HCT116 (cell line): ENCODE data around the gene TMTC3.

Source experiments
- POLR2A ChIP-seq: IDR thresholded peaks from 2 replicates; pipeline ENCODE4 v1.7.0; 2011; ENCODE audit warnings: borderline replicate concordance; ENCODE audit not compliant: insufficient read depth, insufficient read length; ENCODE audit errors: extremely low read depth
- TF ChIP-seq, protein P1 (sequence below): IDR thresholded peaks from 2 replicates; pipeline ENCODE4 v1.6.1; 2012; ENCODE audit warnings: low read depth
- TF ChIP-seq, protein P2 (sequence below), 3 experiments: fragments of 200-600 bp in 1 of 3; sonication (generic) in 1 of 3; IDR thresholded peaks in 2 of 3; conservative IDR thresholded peaks in 1 of 3; 2 replicates each; pipeline ENCODE4 v1.5.1; 2012 to 2017; ENCODE audit warnings: low read depth in 2 of 3, low read length in 2 of 3, antibody characterized with exemption in 1 of 3, borderline replicate concordance in 1 of 3, control low read depth in 1 of 3, mild to moderate bottlenecking in 1 of 3, mixed read lengths in 1 of 3, mixed run types in 1 of 3, moderate library complexity in 1 of 3; ENCODE audit not compliant: insufficient read depth in 1 of 3
- TF ChIP-seq, protein P3 (sequence below): IDR thresholded peaks from 2 replicates; pipeline ENCODE4 v1.6.1; 2011; ENCODE audit warnings: mild to moderate bottlenecking, low read length, moderate library complexity; ENCODE audit not compliant: insufficient replicate concordance; ENCODE audit errors: extremely low read depth

DNA sequence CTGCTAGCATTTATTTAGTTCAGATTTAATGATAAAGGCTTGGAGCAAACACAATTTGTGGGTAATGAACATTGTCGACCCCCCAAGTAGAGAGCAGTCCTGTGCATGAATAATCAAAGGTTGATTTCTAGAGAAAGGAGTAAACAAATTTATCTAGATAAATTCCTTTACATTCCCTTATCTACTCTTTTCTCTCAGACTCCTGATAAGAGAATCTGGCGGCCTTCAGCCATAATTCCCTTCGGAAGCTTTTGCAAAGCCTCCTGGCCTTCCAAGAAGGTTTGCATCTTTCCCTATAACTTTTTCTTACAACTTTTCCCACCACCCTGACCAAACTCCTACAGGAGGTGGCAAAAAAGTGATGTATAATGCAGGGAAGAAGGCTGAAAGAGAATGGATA lies 42.1 kb downstream of the TMTC3 start:
- no peak for TF ChIP-seq POLR2A
- TF ChIP-seq, protein P1, sequence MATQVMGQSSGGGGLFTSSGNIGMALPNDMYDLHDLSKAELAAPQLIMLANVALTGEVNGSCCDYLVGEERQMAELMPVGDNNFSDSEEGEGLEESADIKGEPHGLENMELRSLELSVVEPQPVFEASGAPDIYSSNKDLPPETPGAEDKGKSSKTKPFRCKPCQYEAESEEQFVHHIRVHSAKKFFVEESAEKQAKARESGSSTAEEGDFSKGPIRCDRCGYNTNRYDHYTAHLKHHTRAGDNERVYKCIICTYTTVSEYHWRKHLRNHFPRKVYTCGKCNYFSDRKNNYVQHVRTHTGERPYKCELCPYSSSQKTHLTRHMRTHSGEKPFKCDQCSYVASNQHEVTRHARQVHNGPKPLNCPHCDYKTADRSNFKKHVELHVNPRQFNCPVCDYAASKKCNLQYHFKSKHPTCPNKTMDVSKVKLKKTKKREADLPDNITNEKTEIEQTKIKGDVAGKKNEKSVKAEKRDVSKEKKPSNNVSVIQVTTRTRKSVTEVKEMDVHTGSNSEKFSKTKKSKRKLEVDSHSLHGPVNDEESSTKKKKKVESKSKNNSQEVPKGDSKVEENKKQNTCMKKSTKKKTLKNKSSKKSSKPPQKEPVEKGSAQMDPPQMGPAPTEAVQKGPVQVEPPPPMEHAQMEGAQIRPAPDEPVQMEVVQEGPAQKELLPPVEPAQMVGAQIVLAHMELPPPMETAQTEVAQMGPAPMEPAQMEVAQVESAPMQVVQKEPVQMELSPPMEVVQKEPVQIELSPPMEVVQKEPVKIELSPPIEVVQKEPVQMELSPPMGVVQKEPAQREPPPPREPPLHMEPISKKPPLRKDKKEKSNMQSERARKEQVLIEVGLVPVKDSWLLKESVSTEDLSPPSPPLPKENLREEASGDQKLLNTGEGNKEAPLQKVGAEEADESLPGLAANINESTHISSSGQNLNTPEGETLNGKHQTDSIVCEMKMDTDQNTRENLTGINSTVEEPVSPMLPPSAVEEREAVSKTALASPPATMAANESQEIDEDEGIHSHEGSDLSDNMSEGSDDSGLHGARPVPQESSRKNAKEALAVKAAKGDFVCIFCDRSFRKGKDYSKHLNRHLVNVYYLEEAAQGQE, result no peak
- TF ChIP-seq, protein P2, sequence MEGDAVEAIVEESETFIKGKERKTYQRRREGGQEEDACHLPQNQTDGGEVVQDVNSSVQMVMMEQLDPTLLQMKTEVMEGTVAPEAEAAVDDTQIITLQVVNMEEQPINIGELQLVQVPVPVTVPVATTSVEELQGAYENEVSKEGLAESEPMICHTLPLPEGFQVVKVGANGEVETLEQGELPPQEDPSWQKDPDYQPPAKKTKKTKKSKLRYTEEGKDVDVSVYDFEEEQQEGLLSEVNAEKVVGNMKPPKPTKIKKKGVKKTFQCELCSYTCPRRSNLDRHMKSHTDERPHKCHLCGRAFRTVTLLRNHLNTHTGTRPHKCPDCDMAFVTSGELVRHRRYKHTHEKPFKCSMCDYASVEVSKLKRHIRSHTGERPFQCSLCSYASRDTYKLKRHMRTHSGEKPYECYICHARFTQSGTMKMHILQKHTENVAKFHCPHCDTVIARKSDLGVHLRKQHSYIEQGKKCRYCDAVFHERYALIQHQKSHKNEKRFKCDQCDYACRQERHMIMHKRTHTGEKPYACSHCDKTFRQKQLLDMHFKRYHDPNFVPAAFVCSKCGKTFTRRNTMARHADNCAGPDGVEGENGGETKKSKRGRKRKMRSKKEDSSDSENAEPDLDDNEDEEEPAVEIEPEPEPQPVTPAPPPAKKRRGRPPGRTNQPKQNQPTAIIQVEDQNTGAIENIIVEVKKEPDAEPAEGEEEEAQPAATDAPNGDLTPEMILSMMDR (IDR thresholded peaks at IDR 0.05 in 2 of 3, conservative IDR thresholded peaks at IDR 0.05 in 1 of 3; ENCODE audit: borderline replicate concordance in 1 of 3, insufficient read depth in 1 of 3, low read depth in 2 of 3, low read length in 2 of 3), result no peak
- TF ChIP-seq, protein P3, sequence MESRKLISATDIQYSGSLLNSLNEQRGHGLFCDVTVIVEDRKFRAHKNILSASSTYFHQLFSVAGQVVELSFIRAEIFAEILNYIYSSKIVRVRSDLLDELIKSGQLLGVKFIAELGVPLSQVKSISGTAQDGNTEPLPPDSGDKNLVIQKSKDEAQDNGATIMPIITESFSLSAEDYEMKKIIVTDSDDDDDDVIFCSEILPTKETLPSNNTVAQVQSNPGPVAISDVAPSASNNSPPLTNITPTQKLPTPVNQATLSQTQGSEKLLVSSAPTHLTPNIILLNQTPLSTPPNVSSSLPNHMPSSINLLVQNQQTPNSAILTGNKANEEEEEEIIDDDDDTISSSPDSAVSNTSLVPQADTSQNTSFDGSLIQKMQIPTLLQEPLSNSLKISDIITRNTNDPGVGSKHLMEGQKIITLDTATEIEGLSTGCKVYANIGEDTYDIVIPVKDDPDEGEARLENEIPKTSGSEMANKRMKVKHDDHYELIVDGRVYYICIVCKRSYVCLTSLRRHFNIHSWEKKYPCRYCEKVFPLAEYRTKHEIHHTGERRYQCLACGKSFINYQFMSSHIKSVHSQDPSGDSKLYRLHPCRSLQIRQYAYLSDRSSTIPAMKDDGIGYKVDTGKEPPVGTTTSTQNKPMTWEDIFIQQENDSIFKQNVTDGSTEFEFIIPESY, result no peak
